T47D (cell line): ENCODE data around the gene AATF.

ENCODE experiments used
- DNase-seq, 2 experiments: peaks; one replicate each; pipeline versions ENCODE4 v3.0.0 to v3.0.0-alpha.2; 2011 to 2012; ENCODE audit warnings: low read depth in 1 of 2, low spot score in 1 of 2
- JUND ChIP-seq: IDR thresholded peaks from 2 replicates; pipeline ENCODE4 v1.6.1; 2012; ENCODE audit warnings: low read depth
- in situ Hi-C: cut with HindIII; loops from 2 replicates; pipeline ENCODE4 v1.10.0; 2016; ENCODE audit warnings: low sequenced_read_pairs, low pct_unique_long_range_greater_than_20kb

AATF gene

GRCh38 chr17:36940313-36941264 lies 8.2 kb upstream of the AATF start:
- DNase-seq = no peak
- in situ Hi-C loops = no loop called here
- no peak for TF ChIP-seq JUND

GRCh38 chr17:36941265-36942010 lies 7.3 kb upstream of the AATF start:
- in situ Hi-C loops = no loop called here
- TF ChIP-seq JUND = no peak
- no peak for DNase-seq

DNA sequence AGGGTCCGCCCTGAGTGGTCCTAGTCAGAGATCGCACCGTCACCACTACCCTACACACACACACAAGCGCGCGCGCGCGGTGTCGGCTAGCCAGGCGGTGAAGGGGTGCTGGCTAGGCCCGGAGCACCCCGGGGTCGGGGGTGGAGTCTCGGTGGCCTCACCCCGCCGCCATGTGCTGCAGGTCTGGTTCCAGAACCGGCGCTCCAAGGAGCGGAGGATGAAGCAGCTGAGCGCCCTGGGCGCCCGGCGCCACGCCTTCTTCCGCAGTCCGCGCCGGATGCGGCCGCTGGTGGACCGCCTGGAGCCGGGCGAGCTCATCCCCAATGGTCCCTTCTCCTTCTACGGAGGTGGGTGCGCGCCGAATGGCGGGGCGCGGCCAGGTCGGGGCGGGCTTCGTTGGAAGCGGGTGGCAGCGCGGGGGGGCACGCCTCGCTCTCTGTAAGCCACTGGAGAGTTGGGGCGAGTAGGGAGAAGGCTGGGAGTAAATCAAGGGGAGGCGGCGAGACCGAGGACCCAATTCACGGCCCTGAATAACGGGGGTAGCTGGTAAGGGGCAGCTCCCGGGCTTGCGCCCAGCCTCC lies 6.6 kb upstream of the AATF start:
- no peak for DNase-seq
- TF ChIP-seq JUND = no peak
- in situ Hi-C loops = no loop called here

GRCh38 chr17:36942631-36943125 lies 6.1 kb upstream of the AATF start:
- TF ChIP-seq JUND = no peak
- in situ Hi-C loops = no loop called here
- no peak for DNase-seq

DNA sequence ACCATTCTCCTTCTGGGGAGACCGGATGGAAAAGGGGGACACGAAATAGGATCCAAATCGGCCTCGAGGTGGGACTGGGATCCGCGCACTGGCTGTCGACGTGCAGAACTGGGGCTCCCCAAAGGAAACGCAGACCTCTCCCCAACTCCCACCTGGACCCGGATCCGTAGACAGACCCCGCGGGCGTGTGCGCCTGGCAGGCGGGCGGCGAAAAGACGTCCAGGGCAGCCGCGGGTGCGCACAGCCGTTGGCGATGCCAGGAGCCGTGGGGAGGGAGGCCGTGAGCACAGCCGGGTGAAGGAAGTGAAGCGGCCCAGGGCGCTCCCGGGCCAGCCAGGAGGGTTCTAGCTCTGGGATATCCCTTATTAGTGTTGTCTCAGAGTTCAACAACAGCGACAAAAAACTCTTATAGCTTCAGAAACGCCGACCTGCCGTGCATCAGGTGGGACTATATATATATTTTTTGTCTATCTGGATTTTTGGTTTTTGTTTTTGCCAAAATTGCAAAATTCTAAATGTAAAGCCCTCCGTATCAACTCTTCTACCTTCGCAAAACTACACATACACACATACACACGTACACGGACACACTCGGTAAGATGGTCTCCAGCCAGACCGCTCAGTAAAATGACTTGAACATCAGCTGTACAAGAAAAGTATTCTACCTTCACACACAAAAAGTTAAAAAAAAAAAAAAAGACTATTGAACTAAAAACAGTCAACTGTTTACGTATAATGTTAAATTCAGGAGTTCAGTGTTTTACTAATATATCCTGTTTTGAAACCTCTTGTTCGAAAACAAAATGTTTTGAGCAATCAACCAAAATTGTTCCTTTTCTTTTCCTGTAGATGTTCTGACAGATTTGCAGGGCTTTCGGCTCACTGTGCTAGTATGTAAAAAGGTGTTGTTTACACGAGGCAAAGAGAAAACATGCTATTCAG lies 5.2 kb upstream of the AATF start:
- peak in 1 of 2 experiments; percentile 21 for DNase-seq
- in situ Hi-C loops = no loop called here
- TF ChIP-seq JUND = no peak

- in situ Hi-C loops = no loop called here
- no peak for DNase-seq
- TF ChIP-seq JUND = no peak
Measured at GRCh38 chr17:36944553-36944952, 4.2 kb upstream of the AATF start.

- in situ Hi-C loops = no loop called here
- DNase-seq = no peak
- TF ChIP-seq JUND = no peak
Measured at GRCh38 chr17:36945140-36945539, 3.6 kb upstream of the AATF start.

DNA sequence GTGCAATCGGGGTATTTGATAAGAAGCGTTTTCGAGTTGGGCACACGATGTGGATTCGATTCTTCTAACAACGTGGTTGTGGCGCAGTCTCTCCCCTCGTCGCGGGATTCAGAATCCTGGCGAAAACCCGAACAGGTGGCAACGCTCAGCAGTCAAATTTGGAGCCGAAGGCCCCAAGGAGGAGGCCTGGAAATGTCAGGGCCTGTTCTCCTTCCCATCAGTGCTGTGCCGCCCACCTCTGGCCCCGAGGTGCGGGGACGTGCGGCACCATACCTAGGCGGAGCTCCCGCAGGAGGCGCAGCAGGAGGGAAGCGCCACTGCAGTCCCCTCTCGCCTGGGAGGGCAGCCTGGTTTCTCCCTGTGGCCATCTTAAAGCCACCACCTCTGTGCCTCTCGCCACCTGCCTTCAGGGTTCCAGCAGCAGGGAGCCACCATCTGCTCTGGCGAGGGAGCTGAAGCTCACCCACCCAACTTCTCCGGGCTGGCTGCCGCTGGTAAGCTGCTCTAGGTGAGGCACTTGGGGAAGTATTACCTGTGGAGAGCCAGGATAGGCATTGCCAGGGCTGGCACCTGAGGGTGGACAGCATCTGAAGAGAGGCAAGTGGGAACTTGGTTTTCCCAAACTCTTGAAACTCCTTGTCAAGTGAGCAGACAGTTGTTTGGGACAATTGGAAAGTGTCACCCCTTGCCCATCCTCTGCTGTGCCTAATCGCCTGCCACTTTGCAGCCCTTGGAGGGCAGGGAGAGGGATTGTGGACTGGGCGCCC lies 2.6 kb upstream of the AATF start:
- TF ChIP-seq JUND = no peak
- in situ Hi-C loops = no loop called here
- DNase-seq = no peak

- no peak for TF ChIP-seq JUND
- in situ Hi-C loops = no loop called here
Measured at GRCh38 chr17:36946726-36947091, 2.0 kb upstream of the AATF start.

GRCh38 chr17:36947922-36948716 lies 635 bp upstream of the AATF start:
- peak in 1 of 2 experiments; percentile 94 for DNase-seq
- no peak for TF ChIP-seq JUND
- in situ Hi-C loops = no loop called here

More at GRCh38 chr17:36946726-36947091, 2.0 kb upstream of the AATF start:
- no peak for DNase-seq

DNA sequence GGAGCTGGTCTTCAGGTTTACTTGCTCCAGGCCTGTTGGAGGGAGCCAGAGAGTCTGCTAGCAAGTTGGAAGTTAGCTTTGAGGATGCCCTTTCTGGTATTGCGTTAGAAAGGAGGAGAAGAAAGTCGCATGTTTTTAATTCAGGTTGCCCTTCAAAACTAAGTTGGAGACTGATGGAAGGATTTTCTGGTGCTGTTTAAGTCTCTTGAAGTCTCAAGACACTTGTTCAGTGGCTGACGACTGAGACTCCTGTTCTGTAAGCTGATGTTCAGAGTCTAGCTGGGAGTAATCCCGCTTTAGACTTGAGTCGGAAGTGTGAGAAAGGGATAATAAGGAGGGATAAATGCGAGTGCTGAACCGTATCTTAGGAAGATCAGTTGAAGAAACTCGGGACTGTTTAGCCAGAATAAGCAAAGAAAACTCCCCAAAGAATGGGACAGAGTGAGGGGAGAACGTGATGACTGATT lies 740 bp downstream of the AATF start:
- in situ Hi-C loops = no loop called here
- TF ChIP-seq JUND = no peak
- peak; percentile 16 to 57 for DNase-seq
